HuH-7.5 (cell line): Measurements from ENCODE around the gene MDC1.
A peak's percentile ranks its signal among the peaks of the same experiment; 100 is the strongest.
"Not testable (repeated sequence)": the region's sequence is repeated elsewhere in the genome, so short reads cannot be mapped to it uniquely, and the experiment has no call there.

Source experiments
- DNase-seq: peaks from one replicate; pipeline ENCODE4 v3.0.0; 2011; ENCODE audit warnings: low spot score

Gene MDC1

GRCh38 chr6:30683183-30683979 lies 33.7 kb downstream of the MDC1 start:
- no peak for DNase-seq

DNA sequence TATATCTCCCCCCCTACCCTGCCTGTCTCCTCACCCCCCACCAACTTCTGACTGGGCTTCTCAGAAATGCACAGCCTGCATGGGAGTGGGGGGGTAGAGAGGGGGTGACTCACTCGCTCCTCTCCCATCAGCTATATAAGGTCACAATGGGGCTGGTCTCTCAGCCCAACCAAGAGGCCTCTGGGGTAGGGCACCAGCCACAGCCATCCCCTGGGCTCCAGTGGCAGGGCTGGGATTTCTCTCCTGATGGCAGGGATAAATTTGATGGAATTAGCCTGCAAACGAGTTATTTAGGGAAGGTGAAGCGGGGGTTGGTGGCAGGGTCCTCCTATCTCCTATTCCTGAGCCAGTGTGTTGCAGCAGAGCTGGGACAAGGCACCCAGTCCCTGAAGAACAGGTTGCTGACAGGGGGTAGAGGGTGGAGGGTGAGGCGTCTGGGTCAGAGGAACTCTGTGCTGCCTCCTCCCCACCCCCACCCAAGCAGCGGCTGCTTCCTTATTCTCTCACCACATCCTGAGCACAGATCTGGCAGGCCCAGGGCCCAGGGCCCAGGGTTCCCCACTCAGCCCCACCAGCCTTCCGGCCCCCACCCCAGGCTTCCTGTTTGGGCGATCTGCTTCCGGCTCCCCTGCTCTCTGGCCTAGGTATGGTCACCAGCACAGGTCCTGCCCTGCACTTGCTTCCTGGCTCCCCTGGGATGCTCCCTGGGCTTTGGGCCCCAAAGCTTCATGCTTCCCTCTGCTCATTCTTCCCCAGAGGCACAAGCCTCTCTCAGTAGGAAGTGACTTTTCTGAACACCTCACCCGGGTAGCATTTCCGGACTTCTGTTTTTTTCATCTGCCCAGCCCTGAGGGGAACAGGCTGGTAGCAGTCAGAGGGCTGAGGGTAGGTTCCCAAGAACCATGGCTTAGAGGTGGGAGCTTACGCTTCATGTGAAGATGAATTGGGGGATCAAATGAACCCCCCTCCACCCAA lies 34.7 kb downstream of the MDC1 start:
- DNase-seq = no peak

DNA sequence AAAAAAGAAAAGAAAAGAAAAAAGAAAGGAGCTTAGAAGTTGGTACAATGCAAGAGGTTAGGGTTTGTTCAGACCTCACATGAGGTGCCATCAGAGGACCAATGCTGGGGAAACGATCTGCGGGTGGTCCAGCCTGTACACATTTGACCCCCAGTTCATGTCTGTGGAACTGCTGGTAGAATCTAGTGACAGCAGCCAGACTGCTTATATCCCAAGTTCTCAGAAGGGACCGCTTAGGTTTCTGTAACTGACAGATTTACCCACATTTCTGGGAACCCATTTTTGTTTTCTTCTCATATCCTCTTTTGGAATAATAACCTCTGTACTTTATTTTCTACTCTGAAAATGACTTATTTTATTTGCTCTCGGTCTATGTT lies 35.3 kb downstream of the MDC1 start:
- no peak for DNase-seq

- DNase-seq = no peak
These were observed 37.1 kb downstream of the MDC1 start for GRCh38 chr6:30679765-30680535.

DNA sequence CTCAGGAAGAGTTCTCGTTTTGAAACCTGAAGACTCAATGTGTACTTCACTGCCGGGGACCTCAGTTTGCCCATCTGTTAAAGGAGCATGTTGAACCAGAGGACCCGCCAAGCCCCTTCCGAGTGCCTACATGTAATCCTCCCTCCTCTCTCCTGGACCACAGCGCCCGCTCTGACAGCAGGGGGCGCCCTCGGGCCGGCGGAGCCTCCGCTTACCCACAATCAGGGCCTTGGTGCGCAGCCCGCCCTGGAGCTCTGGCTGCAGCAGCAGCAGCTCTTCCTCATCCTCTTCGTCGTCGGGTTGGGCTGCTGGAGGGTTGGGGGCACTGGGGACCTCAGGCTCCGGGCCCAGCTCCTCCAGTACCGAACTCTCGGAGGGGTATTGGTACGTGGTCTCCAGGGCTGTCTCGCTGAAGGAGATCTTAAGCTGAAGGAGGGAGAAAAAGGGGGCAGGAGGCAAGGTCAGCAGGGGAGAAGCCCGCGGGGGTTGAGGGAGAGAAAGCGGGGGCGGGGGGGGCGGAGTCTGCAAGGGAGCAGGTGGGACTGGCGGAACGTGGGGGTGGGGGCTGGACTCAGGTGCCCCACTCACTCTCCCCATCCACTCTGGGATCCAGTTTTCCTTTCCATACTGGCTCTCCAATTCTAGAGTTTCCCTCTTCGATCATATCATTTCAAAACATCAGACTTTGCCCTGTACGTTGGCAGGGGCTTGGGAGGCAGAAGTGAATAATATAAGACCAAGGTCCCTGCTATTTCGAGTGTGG lies 37.9 kb downstream of the MDC1 start:
- DNase-seq = peak; percentile 72

- DNase-seq = no peak
These were observed 40.3 kb downstream of the MDC1 start for GRCh38 chr6:30676660-30677285.

GRCh38 chr6:30672445-30673253 lies 44.4 kb downstream of the MDC1 start, which contains the start of gene DHX16:
TSS of gene DHX16 (minus strand) at chr6:30673006. CDS start at chr6:30672841, 165 bp downstream.
- peak; percentile 76 for DNase-seq

DNA sequence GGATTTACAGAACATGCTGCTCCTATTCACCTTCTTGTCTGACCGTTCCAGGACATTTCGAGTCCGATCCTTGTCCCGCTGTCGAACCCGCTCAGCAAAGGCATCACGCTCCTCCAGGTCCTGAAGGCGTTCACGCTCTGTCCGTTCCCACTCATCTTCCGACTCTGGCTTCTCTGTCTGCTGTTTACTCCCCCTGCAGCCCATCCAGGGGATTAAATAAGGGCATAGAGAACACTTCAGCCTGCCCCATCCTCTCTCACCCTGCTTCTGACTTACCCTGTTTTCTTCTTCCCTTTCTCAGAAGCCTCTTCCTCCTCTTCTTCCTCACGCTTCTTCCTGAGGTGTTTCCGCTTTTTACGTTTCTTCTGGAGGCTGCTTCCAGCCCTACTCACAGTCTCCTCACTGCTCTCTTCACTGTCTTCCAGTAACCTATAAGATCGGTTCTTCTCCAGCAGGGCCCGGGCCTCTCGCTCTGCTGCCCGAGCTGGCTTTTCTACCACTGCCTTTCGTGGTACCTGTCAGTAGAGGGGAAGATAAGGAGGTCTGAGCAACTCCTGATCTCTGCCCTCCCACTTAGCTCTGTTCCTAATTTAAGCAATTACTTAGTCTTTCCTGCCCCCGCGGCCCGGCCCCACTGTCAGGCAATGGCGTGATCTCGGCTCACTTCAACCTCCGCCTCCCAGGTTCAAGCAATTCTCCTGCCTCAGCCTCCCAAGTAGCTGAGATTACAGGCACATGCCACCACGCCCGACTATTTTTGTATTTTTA lies 46.1 kb downstream of the MDC1 start:
- DNase-seq = no peak

GRCh38 chr6:30666300-30666699 lies 50.8 kb downstream of the MDC1 start:
- not testable (repeated sequence) for DNase-seq

GRCh38 chr6:30664994-30665767 lies 51.9 kb downstream of the MDC1 start:
- DNase-seq = no peak

- not testable (repeated sequence) for DNase-seq
These were observed 59.2 kb downstream of the MDC1 start for GRCh38 chr6:30657922-30658321.

DNA sequence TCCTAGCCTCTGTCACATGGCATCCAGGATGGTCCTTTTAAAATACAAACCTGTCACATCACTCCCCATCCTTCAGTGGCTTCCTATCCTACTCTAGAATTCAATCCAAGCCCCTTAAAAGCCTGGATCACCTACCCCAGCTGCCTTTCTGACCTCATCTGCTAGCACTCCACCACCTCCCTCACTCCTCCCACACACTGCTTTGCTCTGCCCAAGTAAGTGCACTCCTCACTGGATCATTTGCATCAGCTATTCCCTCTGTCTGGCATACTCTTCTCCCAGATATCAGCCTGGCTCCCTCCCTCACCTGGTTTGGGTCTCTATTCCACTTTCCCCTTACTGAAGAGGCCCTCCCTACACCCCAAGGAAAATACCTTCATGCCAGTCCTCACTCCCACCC lies 59.6 kb downstream of the MDC1 start:
- no peak for DNase-seq

DNA sequence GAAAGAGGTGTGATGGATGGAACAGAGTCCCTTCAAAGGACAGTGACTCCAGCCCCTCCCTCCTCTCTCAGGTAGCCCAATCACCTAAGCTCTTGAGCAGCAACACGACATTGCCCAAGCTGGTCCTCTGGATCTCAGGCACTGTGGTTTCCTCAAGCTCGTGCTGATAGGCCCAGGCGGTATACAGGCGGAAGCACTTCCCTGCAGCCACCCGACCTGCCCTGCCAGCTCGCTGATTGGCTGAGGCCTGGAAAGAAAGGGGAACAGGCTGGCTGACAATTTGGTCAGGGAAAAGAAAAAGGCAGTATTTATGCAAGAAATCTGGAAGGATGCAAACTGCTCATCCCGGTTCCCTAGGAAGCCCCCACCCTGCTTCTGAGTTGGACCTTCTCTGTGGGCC lies 60.6 kb downstream of the MDC1 start:
- no peak for DNase-seq

- no peak for DNase-seq
These were observed 61.4 kb downstream of the MDC1 start for GRCh38 chr6:30655743-30656094.

GRCh38 chr6:30654798-30655742 lies 62.0 kb downstream of the MDC1 start:
- DNase-seq = no peak

GRCh38 chr6:30651143-30651542 lies 65.9 kb downstream of the MDC1 start:
- no peak for DNase-seq
